CD4-positive, CD25-positive, alpha-beta regulatory T cell (primary cell): ENCODE measurements around the gene STBD1. TPM values are rescaled to one million over a fixed set of nuclear protein-coding genes. Genes with fewer than 3 reads are reported as not detected.
"Not testable (repeated sequence)": the region's sequence is repeated elsewhere in the genome, so short reads cannot be mapped to it uniquely, and the experiment has no call there.

Experiments
- ATAC-seq, 2 donors: fragments of 150-1000 bp; cut with Tn5 transposase; one replicate each; pipeline ENCODE4 v1.10.0; 2021; ENCODE audit warnings: low read depth in 2 of 2, moderate number of reproducible peaks in 2 of 2, moderate library complexity in 1 of 2
- DNase-seq, 3 donors: peaks; one replicate each; pipeline versions ENCODE4 v3.0.0 to v3.0.0-alpha.2; 2012 to 2022; ENCODE audit warnings: mixed read lengths in 1 of 3
- H3K27ac ChIP-seq: one replicate; pipeline ENCODE4 v1.7.0; 2013; ENCODE audit warnings: mild to moderate bottlenecking, low read length; ENCODE audit not compliant: insufficient read depth, poor library complexity, severe bottlenecking
- H3K27me3 ChIP-seq: one replicate; pipeline ENCODE4 v1.7.0; 2013; ENCODE audit warnings: low read length; ENCODE audit not compliant: control insufficient read depth, insufficient read depth
- H3K36me3 ChIP-seq: one replicate; pipeline ENCODE4 v1.7.0; 2013; ENCODE audit warnings: mild to moderate bottlenecking, low read length, moderate library complexity; ENCODE audit not compliant: control insufficient read depth, insufficient read depth
- H3K4me1 ChIP-seq: 2 replicates; pipeline ENCODE4 v1.7.0; 2013; ENCODE audit warnings: mild to moderate bottlenecking, low read length; ENCODE audit not compliant: insufficient read depth, control insufficient read depth, poor library complexity, severe bottlenecking
- H3K4me3 ChIP-seq: one replicate; pipeline ENCODE4 v1.7.0; 2013; ENCODE audit warnings: low read depth, mild to moderate bottlenecking, low read length, moderate library complexity
- H3K9me3 ChIP-seq, 2 experiments: 1 replicate in 1 of 2; 2 replicates in 1 of 2; pipeline ENCODE4 v1.7.0; 2013; ENCODE audit warnings: low read length in 2 of 2, mild to moderate bottlenecking in 1 of 2, moderate library complexity in 1 of 2; ENCODE audit not compliant: control insufficient read depth in 2 of 2
- H3K27ac Mint-ChIP-seq, 3 donors: one replicate each; pipeline ENCODE4 v1.8.0; 2020 to 2022; ENCODE audit warnings: mild to moderate bottlenecking in 3 of 3, mixed read lengths in 3 of 3, moderate library complexity in 2 of 3
- H3K27me3 Mint-ChIP-seq: one replicate; pipeline ENCODE4 v1.8.0; 2022; ENCODE audit warnings: mild to moderate bottlenecking, mixed read lengths
- H3K36me3 Mint-ChIP-seq: one replicate; pipeline ENCODE4 v1.8.0; 2020; ENCODE audit warnings: mixed read lengths
- H3K4me1 Mint-ChIP-seq, 4 donors: one replicate each; pipeline ENCODE4 v1.8.0; 2020 to 2022; ENCODE audit warnings: mixed read lengths in 4 of 4, mild to moderate bottlenecking in 1 of 4
- H3K4me3 Mint-ChIP-seq, 4 donors: one replicate each; pipeline ENCODE4 v1.8.0; 2020 to 2022; ENCODE audit warnings: mild to moderate bottlenecking in 4 of 4, mixed read lengths in 4 of 4, moderate library complexity in 3 of 4
- H3K9me3 Mint-ChIP-seq, 7 donors: one replicate each; pipeline ENCODE4 v1.8.0; 2020 to 2022; ENCODE audit warnings: mixed read lengths in 7 of 7, mild to moderate bottlenecking in 3 of 7, moderate library complexity in 2 of 7
- polyA plus RNA-seq, 4 donors: library from polyadenylated mRNA; unstranded; fragments of 300-500 nt; fragmentation: Illumina TruSeq; gene quantifications; one replicate each; pipeline ENCODE4 v1.2.3, GENCODE V29; 2021
- total RNA-seq: library from RNA; stranded (reverse); gene quantifications from one replicate; pipeline ENCODE4 v1.2.3, GENCODE V29; 2022

The STBD1 gene
- total and polyA plus RNA-seq, 5 donors from 2014 or later, result 0.17 to 1.5 (median 0.45) TPM

- peaks cover 2 to 34% (median 14%) of the 10 kb centered on the region in 7 donors for H3K9me3 Mint-ChIP-seq
- no peak overlapping the region for H3K27ac Mint-ChIP-seq
- H3K36me3 Mint-ChIP-seq, result no peaks in the 10 kb centered on the region
Observed at GRCh38 chr4:76357981-76358380, 51.4 kb downstream of the STBD1 start.

GRCh38 chr4:76359881-76360466, 53.4 kb downstream of the STBD1 start:
- H3K36me3 ChIP-seq, H3K27ac Mint-ChIP-seq, H3K4me3 ChIP-seq, H3K36me3 Mint-ChIP-seq, H3K4me1 ChIP-seq, H3K4me1 Mint-ChIP-seq, DNase-seq, H3K27me3 ChIP-seq, ATAC-seq, H3K27ac ChIP-seq, H3K4me3 Mint-ChIP-seq: not testable (repeated sequence)
- Mint-ChIP-seq H3K9me3 (peaks cover 0 to 34% (median 14%) of the 10 kb centered on the region in 7 donors), H3K27me3 (peaks cover 24% of the 10 kb centered on the region)
- peaks cover 8 to 10% of the 10 kb centered on the region in 2 experiments for H3K9me3 ChIP-seq

More at GRCh38 chr4:76357981-76358380, 51.4 kb downstream of the STBD1 start:
- no peak for DNase-seq
- H3K4me1 Mint-ChIP-seq, result peaks cover 0 to 8% (median 2%) of the 10 kb centered on the region in 4 donors
- Histone ChIP-seq H3K9me3 (peaks cover 8 to 10% of the 10 kb centered on the region in 2 experiments), H3K4me3 (no peak overlapping the region), H3K27ac (no peak overlapping the region), H3K36me3 (no peaks in the 10 kb centered on the region), H3K27me3 (peaks cover 2% of the 10 kb centered on the region), H3K4me1 (no peaks in the 10 kb centered on the region)
- H3K27me3 Mint-ChIP-seq, result peaks cover 17% of the 10 kb centered on the region
- no peak overlapping the region for H3K4me3 Mint-ChIP-seq
- ATAC-seq, result no peak

Other genes with a start within 250 kb of the STBD1 start
- not detected for gene ART3, start 232.0 kb upstream of the STBD1 start, total RNA-seq
- not detected for gene ART3, start 232.0 kb upstream of the STBD1 start, polyA plus RNA-seq
- 74.8 TPM for gene NUP54, start 158.3 kb upstream of the STBD1 start, total RNA-seq
- gene NUP54, start 158.3 kb upstream of the STBD1 start, polyA plus RNA-seq, result 10 to 100 TPM; 35.4 to 48.3 (median 39.5) TPM
- gene SCARB2, start 92.9 kb upstream of the STBD1 start, total RNA-seq, result 21.2 TPM
- gene SCARB2, start 92.9 kb upstream of the STBD1 start, polyA plus RNA-seq, result 10 to 100 TPM in 2 of 4 donors, 1 to 10 TPM in 2; 8.0 to 14.3 (median 9.3) TPM
- 1.0 TPM for gene FAM47E, start 55.0 kb upstream of the STBD1 start, total RNA-seq
- under 1 TPM in 1 of 4 donors, not detected in 3; 0.57 TPM for gene FAM47E, start 55.0 kb upstream of the STBD1 start, polyA plus RNA-seq
- not detected for gene CCDC158, start 114.4 kb downstream of the STBD1 start, total RNA-seq
- not detected for gene CCDC158, start 114.4 kb downstream of the STBD1 start, polyA plus RNA-seq
- gene SHROOM3, start 128.5 kb downstream of the STBD1 start, total RNA-seq, result not detected
- not detected for gene SHROOM3, start 128.5 kb downstream of the STBD1 start, polyA plus RNA-seq